ENCODE results near the gene SOX3.

GRCh38 chrX:140526171-140526570 is 21.3 kb upstream of the SOX3 start:
- TF ChIP-seq CTCF (IDR thresholded peaks at IDR 0.05) = no peak
- TF ChIP-seq POLR2A (IDR thresholded peaks at IDR 0.05) = no peak

Measured in esophagus squamous epithelium (tissue), 4 donors.